GM19395 (cell line): Measurements from ENCODE around the gene LGMN.

ENCODE experiments used
- ATAC-seq: cut with Tn5 transposase; IDR thresholded peaks from one replicate; pipeline ENCODE4 v1.9.1; 2021; ENCODE audit warnings: mild to moderate bottlenecking, moderate library complexity; ENCODE audit not compliant: unreplicated experiment

The LGMN gene

GRCh38 chr14:92748259-92749016, at the start of gene LGMN:
LGMN (minus strand) TSS chr14:92748627; CDS start chr14:92732786, 15,841 bp downstream.
- ATAC-seq = peak; percentile 84

GRCh38 chr14:92794961-92795360, 46.5 kb upstream of the LGMN start:
- no peak for ATAC-seq

GRCh38 chr14:92794547-92794941, 46.1 kb upstream of the LGMN start:
- ATAC-seq = no peak

- ATAC-seq = peak; percentile 97
These were observed 45.5 kb upstream of the LGMN start, which contains the start of gene GOLGA5 for GRCh38 chr14:92793709-92794546. GOLGA5 (plus strand) TSS chr14:92794305; CDS start chr14:92797438, 3,133 bp downstream.

- ATAC-seq = no peak
These were observed 44.5 kb upstream of the LGMN start for GRCh38 chr14:92792885-92793284.

GRCh38 chr14:92789457-92790089, 41.1 kb upstream of the LGMN start:
- no peak for ATAC-seq

- no peak for ATAC-seq
These were observed 39.1 kb upstream of the LGMN start for GRCh38 chr14:92787554-92787953.

- no peak for ATAC-seq
These were observed 38.0 kb upstream of the LGMN start for GRCh38 chr14:92786427-92786756.

- ATAC-seq = no peak
These were observed 37.4 kb upstream of the LGMN start for GRCh38 chr14:92785667-92786426.

GRCh38 chr14:92783813-92784431, 35.5 kb upstream of the LGMN start:
- peak; percentile 69 for ATAC-seq

- no peak for ATAC-seq
These were observed 32.9 kb upstream of the LGMN start for GRCh38 chr14:92781350-92781749.

GRCh38 chr14:92780444-92781232, 32.2 kb upstream of the LGMN start:
- no peak for ATAC-seq

- peak; percentile 39 for ATAC-seq
These were observed 30.6 kb upstream of the LGMN start for GRCh38 chr14:92778868-92779565.

GRCh38 chr14:92775292-92775691, 26.9 kb upstream of the LGMN start:
- ATAC-seq = peak; percentile 95

- no peak for ATAC-seq
These were observed 26.1 kb upstream of the LGMN start for GRCh38 chr14:92774572-92774971.

GRCh38 chr14:92770484-92770883, 22.1 kb upstream of the LGMN start:
- no peak for ATAC-seq

GRCh38 chr14:92768795-92769194, 20.4 kb upstream of the LGMN start:
- no peak for ATAC-seq

- ATAC-seq = peak; percentile 91
These were observed 19.8 kb upstream of the LGMN start for GRCh38 chr14:92768236-92768635.
